Thyroid gland (tissue), 4 donors: Measurements from ENCODE around the gene MAPT.

Experiments used
- POLR2A ChIP-seq, 2 donors: fragments of 450-650 bp; IDR thresholded peaks; one replicate each; pipeline ENCODE4 v1.6.1; 2017; ENCODE audit warnings: antibody characterized with exemption in 2 of 2, mild to moderate bottlenecking in 2 of 2, moderate library complexity in 1 of 2
- TF ChIP-seq, protein P1 (sequence below), 6 experiments: fragments of 200-600 bp in 3 of 6; fragments of 450-650 bp in 3 of 6; sonication (generic) in 3 of 6; IDR thresholded peaks; one replicate each; pipeline ENCODE4 v1.5.1; 2016 to 2019; ENCODE audit warnings: antibody characterized with exemption in 6 of 6, mild to moderate bottlenecking in 2 of 6, inconsistent platforms in 1 of 6, moderate library complexity in 1 of 6

- TF ChIP-seq, protein P1, sequence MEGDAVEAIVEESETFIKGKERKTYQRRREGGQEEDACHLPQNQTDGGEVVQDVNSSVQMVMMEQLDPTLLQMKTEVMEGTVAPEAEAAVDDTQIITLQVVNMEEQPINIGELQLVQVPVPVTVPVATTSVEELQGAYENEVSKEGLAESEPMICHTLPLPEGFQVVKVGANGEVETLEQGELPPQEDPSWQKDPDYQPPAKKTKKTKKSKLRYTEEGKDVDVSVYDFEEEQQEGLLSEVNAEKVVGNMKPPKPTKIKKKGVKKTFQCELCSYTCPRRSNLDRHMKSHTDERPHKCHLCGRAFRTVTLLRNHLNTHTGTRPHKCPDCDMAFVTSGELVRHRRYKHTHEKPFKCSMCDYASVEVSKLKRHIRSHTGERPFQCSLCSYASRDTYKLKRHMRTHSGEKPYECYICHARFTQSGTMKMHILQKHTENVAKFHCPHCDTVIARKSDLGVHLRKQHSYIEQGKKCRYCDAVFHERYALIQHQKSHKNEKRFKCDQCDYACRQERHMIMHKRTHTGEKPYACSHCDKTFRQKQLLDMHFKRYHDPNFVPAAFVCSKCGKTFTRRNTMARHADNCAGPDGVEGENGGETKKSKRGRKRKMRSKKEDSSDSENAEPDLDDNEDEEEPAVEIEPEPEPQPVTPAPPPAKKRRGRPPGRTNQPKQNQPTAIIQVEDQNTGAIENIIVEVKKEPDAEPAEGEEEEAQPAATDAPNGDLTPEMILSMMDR (IDR thresholded peaks at IDR 0.05) = no peak
- no peak for TF ChIP-seq POLR2A (IDR thresholded peaks at IDR 0.05)
These were observed 66.0 kb downstream of the MAPT start for GRCh38 chr17:45960311-45960710.
